ENCODE data around the gene GPR141. TPM values are rescaled to one million over a fixed set of nuclear protein-coding genes. Genes with fewer than 3 reads are reported as not detected.

GPR141 gene
- polyA plus RNA-seq, 4 donors, result 0.22 to 0.49 (median 0.34) TPM

GRCh38 chr7:37775921-37776320, 92.4 kb downstream of the GPR141 start:
- no peak for DNase-seq (ENCODE audit: low read depth in 4 of 4, low spot score in 3 of 4)

DNA sequence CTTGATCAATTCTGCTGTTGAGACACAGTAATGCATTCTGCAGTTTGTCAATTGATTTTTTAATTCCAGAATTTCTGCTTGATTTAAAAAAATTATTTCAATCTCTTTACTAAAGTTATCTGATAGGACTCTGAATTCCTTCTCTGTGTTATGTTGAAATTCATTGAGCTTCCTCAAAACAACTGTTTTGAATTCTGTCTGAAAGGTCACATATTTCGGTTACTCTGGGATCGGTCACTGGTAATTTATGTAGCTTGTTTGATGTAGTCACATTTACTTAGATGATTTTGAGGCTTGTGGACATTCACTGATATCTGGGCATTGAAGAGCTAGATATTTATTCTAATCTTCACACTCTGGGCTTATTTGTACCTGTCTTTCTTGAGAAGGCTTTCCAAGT, 97.6 kb downstream of the GPR141 start:
- DNase-seq (ENCODE audit: low read depth in 4 of 4, low spot score in 3 of 4), result no peak

DNA sequence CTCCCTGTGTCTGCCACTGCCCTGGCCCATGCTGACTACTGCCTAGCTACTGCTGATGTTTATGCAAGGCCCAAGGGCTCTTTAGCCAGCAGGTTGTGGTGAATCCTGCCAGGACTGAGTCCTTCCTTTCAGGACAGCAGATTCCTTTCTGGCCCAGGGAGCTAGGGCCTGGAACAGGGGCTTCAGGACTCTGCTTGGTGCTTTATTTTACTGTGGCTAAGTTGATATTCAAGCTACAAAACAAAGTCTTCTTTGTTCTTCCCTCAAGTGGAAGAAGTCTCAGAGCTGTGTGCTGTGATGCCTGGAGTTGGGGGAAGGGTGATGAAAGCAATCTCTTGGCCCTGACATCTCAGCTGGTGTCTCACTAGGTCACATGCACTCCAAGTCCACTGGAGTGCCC, 98.6 kb downstream of the GPR141 start:
- DNase-seq (ENCODE audit: low read depth in 4 of 4, low spot score in 3 of 4), result no peak

GRCh38 chr7:37784015-37784414, 100.4 kb downstream of the GPR141 start:
- DNase-seq (ENCODE audit: low read depth in 4 of 4, low spot score in 3 of 4), result no peak

DNA sequence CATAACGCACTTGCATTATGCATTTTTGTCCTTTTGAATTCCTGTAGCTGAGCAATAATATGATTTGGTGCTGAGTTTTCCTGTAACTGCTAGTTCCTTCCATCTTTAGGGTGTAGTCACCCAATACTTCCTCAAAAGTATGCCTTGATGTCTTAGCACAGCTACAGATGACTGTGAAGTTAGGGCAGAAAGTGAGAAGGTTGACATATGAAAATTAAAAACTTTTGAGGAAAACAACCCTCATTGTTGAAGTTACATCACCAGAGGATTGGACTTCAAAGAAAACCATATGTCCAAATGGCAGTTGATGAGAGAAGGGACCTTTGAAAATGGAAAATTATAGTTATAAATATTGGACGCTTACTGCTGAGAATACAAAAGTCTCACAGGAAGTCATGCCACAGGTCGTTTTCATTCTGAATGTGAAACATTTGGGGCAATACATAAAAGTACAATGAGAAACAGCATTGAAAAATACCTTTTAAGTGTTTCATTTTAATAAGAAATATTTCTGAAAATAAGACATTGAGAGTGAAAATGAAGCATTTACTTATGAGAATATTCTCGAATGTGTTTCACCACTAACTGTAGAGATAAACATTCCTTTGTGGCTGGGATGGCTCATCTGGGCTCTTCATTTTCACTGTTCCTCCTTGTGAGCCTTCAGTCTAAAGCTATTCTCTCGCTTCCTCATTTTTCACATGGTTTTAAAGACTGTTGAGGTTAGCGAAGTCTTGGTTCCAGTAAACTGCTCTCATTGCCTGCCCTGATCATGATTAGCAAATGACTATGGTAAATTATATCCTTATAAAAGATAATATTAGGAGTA, 103.4 kb downstream of the GPR141 start:
- DNase-seq (ENCODE audit: low read depth in 4 of 4, low spot score in 3 of 4), result no peak

Other genes with a start within 250 kb of the GPR141 start
- 10 to 100 TPM; 10.5 to 15.0 (median 10.6) TPM for gene ELMO1, start 234.9 kb upstream of the GPR141 start, polyA plus RNA-seq (ENCODE audit: insufficient read length in 4 of 4)
- gene NME8, start 164.8 kb downstream of the GPR141 start, polyA plus RNA-seq (ENCODE audit: insufficient read length in 4 of 4), result under 1 TPM in 1 of 4 donors, not detected in 3; 0.20 TPM
- gene SFRP4, start 233.1 kb downstream of the GPR141 start, polyA plus RNA-seq (ENCODE audit: insufficient read length in 4 of 4), result 10 to 100 TPM in 1 of 4 donors, 1 to 10 TPM in 3; 1.8 to 87.3 (median 4.3) TPM
- 10 to 100 TPM in 3 of 4 donors, 1 to 10 TPM in 1; 9.2 to 22.2 (median 15.8) TPM for gene EPDR1, start 236.9 kb downstream of the GPR141 start, polyA plus RNA-seq (ENCODE audit: insufficient read length in 4 of 4)